DMS79 treated with DMSO at 0.1 percent for 48 hours (cell line): ENCODE measurements around the gene RECQL.
"Not testable (repeated sequence)": the region's sequence is repeated elsewhere in the genome, so short reads cannot be mapped to it uniquely, and the experiment has no call there.

ENCODE experiments used
- DNase-seq: peaks from one replicate; lab custom pipeline; 2025; lab: John Stamatoyannopoulos, UW

RECQL gene

DNA sequence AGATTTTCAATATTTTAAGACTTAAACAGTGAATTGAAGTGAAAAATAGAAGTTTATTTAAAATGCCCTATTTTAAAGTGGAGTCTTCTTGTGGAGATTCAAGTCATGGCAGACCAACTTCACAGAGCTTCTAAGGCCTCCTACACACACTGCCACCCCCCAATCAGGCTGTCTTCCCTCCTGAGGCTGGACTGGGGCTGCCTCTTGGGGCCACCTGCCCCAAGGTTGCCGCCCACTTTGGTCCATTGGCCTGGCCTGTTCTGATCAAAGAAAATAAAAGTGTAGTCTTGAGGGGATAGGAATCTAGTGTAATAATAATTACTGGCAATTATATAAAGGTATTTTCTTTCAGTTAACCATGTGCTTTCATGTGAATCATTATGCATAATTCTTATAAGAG lies 1.4 kb upstream of the RECQL start:
- no peak for DNase-seq

DNA sequence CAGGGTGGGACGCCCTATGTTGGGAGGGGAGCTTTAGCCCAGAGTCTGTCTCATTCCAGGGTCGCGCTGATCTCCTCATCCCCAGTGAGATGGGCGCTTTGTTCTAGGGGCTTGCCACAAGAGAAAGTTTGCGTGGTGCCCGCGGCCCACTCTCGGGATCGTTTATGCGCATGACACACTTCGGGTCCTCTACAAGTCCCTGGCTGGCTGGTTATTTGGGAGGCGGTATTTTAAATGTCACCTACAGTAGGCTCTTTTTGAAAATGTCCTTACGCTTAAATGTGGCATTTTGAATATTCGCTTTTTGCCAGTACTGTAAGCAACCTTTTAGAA lies 695 bp upstream of the RECQL start:
- peak; percentile 40 for DNase-seq

DNA sequence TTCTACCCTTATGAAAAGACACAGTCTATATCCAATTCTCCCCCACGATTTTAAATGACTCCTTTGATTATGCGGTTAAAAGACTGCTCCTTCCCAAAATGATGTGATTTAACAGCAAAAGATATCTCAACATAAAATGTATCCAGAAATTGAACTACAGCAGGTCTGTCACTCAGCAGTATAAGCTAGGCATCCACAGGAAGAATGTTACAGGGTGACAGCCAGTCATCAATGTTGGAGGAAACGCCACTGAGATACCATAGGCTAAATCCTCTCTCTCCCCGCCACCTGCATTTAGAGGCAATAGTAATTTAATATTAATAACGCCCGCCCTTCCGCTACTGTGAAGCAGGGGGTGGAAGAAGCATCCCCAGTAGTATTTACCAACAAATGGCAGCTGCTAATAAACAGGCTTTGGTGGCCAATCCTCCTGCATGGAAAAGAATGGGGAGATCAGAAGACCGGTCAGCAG lies 613 bp downstream of the RECQL start:
- DNase-seq, result peak; percentile 24

DNA sequence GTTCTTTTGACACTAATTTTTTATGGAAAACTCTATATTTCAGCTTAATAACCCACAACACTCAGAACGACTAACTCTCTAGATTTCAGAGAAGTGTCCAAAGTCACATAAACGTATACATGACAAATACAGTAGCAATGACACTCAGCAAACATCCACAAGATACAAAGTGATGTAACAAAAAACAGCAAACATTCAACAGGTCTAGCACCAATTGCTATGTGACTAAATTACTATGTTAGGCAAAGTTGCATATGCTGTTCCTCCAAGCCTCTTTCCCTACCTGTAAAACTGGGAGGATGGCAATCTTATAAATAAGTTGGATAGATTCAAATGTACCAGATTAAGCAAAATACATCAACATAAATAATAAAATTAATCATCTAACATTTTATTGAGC lies 1.7 kb downstream of the RECQL start:
- DNase-seq, result no peak

DNA sequence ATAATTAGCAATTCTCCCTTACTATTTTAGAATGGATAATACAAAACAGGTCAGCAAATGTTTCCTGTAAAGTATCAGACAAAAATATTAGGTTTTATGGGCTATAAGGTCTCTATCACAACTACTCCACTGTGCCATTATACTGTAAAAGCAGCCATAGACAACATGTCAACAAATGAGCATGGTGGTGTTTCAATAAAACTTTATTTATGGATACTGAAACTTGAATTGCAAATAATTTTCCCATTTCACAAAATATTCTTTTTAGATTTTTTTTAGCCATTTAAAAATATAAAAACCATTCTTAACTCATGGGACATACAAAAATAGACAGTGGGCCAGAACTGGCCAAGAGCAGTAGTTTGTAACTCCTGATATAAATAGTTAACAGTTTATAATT lies 15.4 kb downstream of the RECQL start:
- no peak for DNase-seq

DNA sequence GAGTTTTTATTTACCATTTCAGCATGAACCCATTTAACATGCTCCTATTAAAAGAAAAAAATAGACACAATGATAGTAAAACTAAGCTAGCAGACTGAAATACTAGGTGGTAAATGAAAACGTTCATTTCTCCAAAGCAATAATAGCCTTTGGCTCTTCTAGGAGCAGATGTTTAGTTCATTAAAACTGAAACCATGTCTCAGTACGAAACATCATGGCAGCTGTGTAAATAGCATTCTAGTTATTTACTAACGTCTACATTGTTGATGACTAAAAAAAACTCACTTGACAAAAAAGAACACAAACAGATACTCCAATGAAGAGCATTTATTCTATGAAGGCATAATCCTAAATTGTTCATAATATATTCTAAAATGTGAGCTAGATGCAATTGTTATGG lies 17.9 kb downstream of the RECQL start:
- no peak for DNase-seq

DNA sequence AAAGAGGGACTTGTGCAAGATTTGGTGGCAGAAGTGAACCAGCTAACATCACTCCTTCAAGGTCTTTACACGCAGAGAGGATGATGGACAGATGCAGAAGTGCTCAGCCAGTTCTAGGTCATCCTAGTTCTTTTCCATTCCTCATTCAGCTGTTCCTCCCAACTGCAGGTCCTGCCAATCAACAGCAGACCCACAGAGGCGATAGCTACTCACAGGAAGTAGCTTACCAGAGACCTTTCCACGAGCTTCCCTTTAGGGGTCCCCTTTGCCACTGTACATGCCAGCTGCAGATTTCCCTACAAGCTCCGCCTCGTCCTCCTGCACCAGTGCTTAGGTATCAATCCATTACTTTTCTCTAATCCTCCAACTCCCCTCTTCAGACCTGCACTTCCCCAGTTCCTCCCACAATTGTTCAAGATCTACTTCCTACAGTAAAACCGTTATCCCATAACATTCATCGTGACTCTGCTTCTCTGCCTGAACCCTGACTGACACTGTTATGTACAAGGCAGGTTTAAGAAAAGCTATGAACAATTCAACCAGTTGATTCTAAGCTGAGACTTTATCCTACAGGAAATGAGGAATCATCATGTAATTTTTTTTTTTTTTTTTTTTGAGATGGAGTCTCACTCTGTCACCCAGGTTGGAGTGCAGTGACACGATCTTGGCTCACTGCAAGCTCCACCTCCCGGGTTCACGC lies 22.5 kb downstream of the RECQL start:
- no peak for DNase-seq

DNA sequence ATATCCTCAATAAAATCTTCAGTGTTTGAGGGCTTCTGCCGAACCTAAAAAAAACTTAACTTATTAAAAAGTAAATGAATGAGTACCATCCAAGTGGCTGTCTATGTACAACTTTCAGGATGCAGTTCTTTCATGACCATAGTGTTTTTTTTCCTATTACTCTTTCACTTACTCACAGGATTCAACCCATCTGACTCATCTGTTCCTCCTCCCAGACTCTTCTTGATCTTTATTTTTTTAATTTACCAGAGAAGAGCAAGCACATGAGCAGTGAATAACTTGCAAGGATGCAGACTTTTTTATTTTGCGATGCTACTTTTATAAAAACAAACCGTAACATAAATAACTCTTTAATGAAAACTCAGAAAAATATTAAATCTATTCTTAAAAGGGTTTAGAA lies 24.5 kb downstream of the RECQL start:
- DNase-seq, result no peak

DNA sequence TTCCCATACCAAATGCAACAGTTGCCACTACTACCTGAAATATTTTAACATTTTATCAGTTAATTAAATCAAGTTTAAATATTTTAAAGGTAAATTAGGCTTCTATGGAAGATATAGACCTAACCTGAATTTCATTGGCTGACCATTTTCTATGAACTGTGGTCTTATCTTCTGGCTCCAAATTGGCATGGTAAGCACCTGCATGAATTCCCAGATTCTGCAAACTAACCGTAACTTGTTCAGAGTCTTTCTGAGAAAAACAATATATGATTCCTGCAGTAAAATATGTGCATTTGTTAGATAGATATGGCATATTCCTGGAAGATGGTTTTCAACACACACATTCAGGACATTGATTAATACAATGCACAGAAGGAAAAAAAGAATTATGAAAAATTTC lies 25.9 kb downstream of the RECQL start:
- DNase-seq, result no peak

DNA sequence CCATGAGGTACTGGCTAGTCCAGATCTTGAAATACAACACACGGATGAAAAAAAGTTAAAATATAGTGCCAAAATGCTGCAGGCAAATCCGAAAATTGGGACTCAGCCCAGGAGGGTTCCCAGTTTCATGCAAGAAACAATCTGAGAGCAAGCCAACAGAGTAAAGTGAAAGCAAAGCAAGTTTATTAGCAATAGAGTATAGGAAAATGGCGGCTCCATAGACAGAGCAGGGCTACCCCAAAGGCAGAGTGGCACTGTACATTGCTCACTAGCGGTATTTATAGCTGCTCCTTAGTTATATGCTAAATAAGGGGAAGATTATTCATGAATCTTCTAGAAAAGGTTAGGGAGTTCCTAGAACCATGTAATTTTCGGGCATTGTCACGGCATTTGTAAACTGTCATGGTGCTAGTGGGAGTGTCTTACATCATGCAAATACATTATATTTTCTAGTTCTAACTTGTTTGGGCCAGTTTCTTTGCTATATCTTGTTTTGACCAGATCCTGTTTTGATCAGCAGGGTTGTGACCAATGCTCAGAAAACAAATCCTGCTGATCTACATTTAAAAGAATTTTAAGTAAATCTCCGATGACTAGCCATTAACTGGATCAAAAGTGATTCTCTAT lies 29.1 kb downstream of the RECQL start:
- DNase-seq, result no peak

DNA sequence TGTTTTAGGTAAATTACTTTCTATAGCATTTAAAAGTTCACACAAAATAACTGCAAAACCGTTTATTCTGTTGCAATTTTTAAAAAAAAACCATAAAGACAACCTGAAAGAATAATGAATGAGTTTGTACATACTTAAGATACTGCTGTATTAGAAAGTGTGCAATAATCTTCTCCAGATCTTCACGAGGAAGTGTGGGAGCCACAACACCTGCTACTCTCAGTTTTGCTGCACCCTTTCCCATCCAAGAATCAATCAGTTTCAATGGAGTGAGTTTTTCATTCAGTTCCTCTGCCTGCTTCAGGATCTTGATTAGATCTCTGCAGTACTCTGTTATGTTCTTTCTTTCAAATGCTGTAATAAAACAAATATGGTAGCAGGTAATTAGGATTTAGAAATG lies 30.1 kb downstream of the RECQL start:
- DNase-seq, result no peak

DNA sequence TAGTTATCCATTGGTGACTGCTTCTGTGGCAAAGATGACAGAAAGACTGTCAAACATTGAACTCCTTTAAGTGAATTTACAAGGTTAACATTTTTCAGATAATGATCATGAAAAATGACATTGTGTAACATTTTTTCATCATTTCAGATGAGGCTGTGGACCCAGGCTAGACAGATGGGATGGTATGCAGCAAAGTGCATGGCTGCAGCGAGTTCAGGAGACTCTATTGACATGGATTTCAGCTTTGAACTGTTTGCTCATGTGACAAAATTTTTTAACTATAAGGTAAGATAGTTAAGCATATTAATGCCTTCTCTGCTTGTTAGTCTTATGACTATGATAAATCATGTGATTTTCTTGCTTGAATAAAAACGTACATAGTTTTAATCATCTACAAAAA lies 34.1 kb downstream of the RECQL start:
- not testable (repeated sequence) for DNase-seq

DNA sequence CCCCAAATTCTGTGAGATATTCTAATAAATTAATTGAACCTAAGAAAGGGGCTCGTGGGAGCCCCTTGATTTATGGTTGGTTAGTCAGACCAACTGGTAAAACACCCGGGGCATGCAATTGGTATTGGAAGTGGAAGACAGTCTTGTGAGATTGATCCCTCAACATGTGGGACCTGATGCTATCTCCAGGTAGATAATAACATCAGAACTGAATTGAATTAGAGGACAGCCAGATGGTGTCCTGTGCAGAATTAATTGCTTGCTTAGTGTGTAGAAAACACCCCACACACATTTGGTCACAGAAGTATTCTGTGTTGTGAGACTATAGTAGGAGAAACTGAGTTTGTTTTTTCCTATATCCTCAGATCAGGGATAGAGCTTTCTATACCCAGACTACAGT lies 42.0 kb downstream of the RECQL start:
- no peak for DNase-seq

DNA sequence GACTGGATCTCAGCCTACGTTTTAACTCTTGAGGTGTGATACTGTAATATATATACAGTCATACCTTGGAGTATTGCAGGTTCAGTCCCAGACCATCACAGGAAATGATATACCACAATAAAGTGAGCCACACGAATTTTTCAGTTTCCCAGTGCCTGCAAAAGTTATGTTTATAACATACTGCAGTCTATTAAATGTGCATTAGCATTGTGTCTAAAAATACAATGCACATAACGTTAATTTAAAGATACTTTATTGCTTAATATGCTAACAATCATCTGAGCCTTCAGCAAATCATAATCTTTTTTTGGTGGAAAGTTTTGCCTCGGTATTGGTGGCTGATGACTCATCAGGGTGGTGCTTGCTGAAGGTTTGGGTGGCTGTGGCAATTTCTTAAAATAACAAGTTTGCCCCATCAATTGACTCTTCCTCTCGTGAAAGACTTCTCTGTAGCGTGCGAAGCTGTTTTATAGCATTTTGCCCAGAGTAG lies 45.1 kb downstream of the RECQL start:
- DNase-seq, result no peak

DNA sequence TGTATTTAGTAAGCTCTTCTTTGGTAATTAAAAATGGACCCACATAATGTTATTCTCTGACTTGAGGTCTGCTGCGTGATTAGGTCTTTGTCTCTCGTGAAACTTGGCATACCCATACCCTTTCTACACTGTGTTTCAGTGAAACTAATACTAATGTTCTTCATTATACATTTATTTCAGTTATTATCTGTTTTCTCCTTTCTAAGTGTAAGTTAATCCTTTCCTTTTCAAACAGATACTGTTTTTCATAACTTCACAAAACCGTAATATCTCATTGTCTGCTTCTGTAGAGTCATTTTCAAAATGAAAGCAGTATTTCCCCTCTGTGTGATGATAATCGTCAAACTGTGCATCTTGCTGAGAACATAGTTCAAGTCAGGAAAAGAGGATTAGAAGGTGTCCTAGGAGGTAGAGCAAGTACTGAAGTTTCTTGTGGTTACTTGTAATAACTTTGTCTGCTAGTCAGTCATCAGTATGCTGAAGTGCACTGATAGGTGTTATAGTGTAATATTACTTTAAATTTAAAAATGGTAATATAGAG lies 48.1 kb downstream of the RECQL start:
- DNase-seq, result no peak

DNA sequence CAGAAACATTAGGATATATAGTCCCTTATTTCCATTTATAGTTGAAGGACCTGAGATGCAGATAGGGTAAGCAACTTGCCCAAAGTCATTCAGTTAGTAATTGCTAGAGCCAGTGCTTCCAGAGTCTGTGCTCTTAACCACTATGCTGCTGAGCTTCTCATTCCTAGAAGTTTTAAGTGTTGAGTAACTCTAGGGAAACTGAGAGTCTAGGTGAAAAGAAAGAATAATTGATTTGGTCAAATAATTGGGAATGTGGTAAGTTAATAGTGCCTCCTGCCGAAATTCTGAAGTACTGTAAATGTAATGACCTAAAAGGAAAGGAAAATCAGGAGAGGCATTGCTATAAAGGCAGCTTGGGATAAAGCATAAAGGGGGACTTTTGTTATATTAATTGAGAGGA lies 49.9 kb downstream of the RECQL start:
- no peak for DNase-seq

DNA sequence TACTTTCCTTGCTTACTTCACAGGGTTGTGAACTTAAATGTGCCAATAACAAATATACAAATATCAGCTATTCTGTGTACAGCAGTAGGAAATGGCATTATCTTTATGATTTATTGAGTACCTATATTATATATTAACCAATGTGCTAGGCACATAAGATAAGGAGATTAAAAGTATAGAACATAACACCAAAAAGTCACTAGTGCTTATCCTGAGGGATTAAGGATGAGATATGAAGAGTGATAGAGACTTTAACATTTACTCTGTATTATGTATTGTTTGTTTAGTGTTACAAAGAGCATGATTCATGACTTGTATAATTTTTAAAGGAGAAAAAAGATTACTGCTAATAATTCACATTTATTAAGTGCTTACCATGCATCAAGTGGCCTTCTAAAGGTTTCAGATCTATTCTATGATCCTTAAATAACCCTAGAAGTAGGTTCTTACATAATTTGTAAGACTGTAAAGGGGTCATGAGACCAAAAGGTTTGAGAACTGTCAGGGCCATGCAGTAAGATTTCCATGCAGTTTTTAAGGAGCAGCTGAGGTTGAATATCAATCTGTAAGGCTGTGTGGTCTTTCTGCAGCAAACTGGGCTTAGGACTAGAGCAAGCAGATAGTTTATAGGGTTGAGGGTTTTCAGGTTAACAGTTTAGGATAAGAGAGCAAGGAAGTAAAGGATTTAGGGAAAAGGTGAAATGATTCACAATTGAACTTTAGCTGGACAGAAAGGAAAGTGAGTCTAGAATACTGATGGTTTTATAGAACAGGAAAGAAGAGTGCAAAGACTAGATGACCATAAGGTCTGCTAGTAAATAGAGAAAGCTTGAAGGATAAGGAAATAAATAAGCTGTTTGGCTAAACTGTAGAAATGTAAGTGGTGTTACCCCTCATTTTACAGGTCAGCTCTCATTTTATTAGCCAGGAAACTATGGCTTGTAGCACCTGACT lies 57.0 kb downstream of the RECQL start:
- DNase-seq, result no peak

DNA sequence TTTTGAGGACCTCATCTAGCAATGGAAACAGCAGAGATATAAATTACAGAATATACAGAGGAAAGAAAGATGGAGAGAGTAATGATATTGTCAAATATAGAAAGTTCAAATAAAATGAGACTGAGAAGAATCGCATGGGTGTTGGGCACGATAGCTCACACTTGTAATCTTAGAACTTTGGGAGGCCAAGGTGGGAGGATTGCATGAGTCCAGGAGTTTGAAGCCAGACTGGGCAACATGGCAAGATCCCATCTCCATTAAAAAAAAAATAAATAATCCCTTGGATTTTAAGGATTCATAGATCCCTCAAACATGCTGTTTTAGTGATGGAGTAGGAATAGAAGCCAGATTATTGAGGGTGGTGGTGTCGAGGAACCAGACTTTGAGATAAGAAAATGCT lies 62.1 kb downstream of the RECQL start:
- no peak for DNase-seq

DNA sequence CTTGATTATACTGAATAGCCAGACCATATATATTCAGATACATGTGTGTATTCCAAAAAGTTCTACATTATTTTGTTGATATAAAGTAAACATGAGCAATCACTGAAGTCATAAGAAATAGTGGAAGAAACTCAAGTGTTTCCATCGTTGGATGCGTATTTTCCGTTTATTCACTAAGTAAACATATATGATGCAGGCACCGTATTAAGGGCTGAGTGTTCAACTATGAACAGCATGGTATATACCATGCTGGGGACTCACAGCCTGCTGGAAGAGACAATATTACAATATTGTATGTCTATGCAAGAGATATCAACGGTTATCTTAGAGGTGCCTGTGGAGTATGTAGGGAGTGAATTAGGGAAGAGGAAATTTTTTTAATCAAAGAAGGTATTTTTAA lies 62.8 kb downstream of the RECQL start:
- no peak for DNase-seq

DNA sequence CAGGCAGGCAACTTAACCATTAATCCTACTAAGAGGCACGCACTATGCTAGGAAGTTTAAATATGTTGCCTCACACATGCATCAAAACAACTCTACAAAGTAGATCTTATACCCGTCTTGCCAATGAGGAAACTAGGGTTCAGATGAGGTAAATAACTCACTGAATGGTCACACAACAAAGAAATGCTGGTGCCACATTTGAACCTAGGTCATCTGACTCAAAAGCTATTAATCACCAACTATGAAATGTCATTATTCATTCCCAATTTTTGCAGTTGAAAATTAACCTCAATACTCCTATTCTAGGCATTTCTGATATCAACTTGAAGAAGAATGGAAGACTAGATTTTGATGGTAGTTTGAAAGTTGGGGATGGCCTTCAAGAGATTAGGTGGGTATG lies 66.7 kb downstream of the RECQL start:
- no peak for DNase-seq

DNA sequence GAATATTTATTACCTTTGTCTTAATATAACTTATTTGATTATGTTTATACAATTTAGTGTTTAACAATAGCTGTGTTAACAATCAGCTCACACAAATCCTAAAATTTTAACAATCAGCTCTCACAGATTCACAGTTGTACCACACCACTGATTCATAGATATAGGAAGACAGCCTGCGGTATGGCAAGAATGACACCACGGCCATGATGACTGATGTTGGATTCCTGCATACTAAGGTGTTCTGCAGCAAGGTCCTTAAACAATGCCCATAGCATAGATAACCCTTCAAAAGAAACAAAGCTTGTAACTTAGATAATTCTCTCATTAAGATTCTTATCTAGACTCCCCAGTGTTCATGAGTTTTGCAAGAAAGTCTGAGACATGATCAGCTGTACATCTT lies 67.9 kb downstream of the RECQL start:
- DNase-seq, result no peak

DNA sequence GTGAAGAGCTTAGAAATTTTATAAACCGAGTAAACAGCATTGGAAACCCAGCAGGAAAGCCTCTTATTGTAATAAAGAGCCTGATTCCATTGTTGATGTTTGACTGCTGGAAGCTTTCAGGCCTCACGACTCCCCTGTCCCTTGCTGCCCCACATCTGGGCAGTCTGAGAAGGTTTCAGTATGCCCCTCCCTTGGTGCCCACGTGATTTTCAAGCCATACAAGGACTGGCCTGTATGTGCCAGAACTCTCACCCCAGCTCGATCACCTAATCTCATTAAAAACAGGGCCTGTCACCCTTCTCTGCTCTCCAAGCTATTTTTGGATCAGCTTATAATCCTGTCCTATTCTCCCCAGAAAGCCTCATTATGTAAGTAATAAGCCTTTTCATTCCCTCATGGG lies 71.4 kb downstream of the RECQL start:
- no peak for DNase-seq

DNA sequence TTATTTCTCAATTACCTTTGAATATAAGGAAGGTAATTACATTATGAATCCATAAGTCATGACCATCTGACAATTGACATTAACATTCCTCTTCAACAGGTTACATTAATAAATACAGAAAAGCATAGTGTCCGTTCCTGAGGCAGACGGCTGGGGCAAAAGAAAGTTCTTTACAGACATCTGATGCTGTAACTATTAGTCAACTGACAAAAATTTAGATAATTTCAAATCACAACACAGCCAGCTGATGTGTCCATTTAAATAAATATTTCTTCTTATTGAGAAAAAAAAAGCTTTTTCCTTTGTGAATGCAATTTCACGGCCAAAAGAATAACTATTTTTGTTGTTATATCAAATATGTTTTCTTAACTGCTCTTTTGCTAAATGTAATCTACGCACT lies 73.2 kb downstream of the RECQL start:
- no peak for DNase-seq
